Lung (tissue), 12 donors: Measurements from ENCODE around the gene GJA9. TPM values are rescaled to one million over a fixed set of nuclear protein-coding genes. Genes with fewer than 3 reads are reported as not detected.

Experiments used
- ATAC-seq: fragments of 200-7000 bp; cut with Tn5 transposase; one replicate; pipeline ENCODE4 v1.9.1; 2020; ENCODE audit warnings: moderate number of reproducible peaks; ENCODE audit not compliant: insufficient read depth, low FRiP score
- DNase-seq, 3 donors: peaks; one replicate each; pipeline ENCODE4 v3.0.0-alpha.2; 2013 to 2017
- H3K27ac ChIP-seq, 2 donors: one replicate each; pipeline ENCODE4 v1.5.1; 2013; ENCODE audit warnings: mild to moderate bottlenecking in 2 of 2, moderate library complexity in 2 of 2, control low read depth in 1 of 2, inconsistent platforms in 1 of 2, low read depth in 1 of 2, low read length in 1 of 2
- H3K27me3 ChIP-seq, 3 donors: one replicate each; pipeline ENCODE4 v1.5.1; 2013; ENCODE audit warnings: low read length in 2 of 3; ENCODE audit not compliant: control insufficient read depth in 3 of 3, insufficient read depth in 3 of 3
- H3K36me3 ChIP-seq, 4 donors: one replicate each; pipeline ENCODE4 v1.5.1; 2013; ENCODE audit warnings: low read length in 4 of 4, mild to moderate bottlenecking in 1 of 4, moderate library complexity in 1 of 4; ENCODE audit not compliant: control insufficient read depth in 4 of 4, insufficient read depth in 4 of 4
- H3K4me1 ChIP-seq, 5 donors: one replicate each; pipeline ENCODE4 v1.5.1; 2013; ENCODE audit warnings: low read length in 5 of 5, mild to moderate bottlenecking in 2 of 5, moderate library complexity in 1 of 5; ENCODE audit not compliant: control insufficient read depth in 5 of 5, insufficient read depth in 5 of 5
- H3K4me3 ChIP-seq: one replicate; pipeline ENCODE4 v1.5.1; 2013; ENCODE audit warnings: mild to moderate bottlenecking, control low read depth, moderate library complexity
- H3K9ac ChIP-seq, 2 donors: one replicate each; pipeline ENCODE4 v1.5.1; 2013; ENCODE audit warnings: low read length in 2 of 2, control low read depth in 1 of 2; ENCODE audit not compliant: insufficient read depth in 1 of 2
- H3K9me3 ChIP-seq, 4 donors: one replicate each; pipeline ENCODE4 v1.5.1; 2013; ENCODE audit warnings: low read length in 3 of 4, mild to moderate bottlenecking in 1 of 4, moderate library complexity in 1 of 4; ENCODE audit not compliant: control insufficient read depth in 4 of 4, insufficient read depth in 3 of 4
- CTCF ChIP-seq: IDR thresholded peaks from 2 replicates; pipeline ENCODE4 v1.5.1; 2012; ENCODE audit warnings: mild to moderate bottlenecking; ENCODE audit errors: control extremely low read depth, extremely low read depth
- WGBS, 2 donors: extraction: QIAGEN DNeasy Blood & Tissue Kit; methylation state at CpG; one replicate each; pipeline ENCODE4 v1.1.7; 2013; 5-methylcytosine and 5-hydroxymethylcytosine counted together
- polyA plus RNA-seq, 2 donors: library from polyadenylated mRNA; stranded (reverse); fragments of 200-250 nt; gene quantifications; one replicate each; pipeline ENCODE4 v1.2.1, GENCODE V29; 2013
- total RNA-seq, 2 donors: library from RNA; depleted of rRNA in 1 of 2; stranded (reverse); fragments of >200 nt in 1 of 2; gene quantifications; one replicate each; pipeline ENCODE4 v1.2.1, GENCODE V29; 2014 to 2021
- donor health status: control.
- donor health status: control.
- donor health status: Bipolar disorder and iron deficiency.
- donor health status: healthy.
- donor health status: DM: yes; HTN: yes; CAD: no.

GJA9 gene
- total and polyA plus RNA-seq, 4 donors = 0.04 to 0.05 TPM; not detected in 2

DNA sequence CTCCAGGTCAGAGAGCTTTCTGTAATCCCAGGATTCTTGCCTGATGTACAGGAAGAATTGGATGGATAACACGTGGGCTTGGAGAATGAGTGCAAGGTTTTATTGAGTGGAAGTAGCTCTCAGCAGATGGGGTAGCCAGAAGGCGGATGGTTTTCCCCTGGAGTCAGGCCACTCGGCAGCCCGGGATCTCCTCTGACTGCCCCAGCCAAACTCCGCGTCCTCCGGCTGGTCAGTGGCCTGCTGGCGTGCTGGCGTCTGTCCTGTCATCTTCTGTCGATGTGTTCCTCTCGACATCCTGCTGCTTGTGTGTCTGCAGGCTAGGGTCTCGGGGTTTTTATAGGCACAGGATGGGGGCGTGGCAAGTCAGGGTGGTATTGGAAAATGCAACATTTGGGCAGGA is 27.4 kb upstream of the GJA9 start:
- Histone ChIP-seq H3K27me3 (no peaks in the 10 kb centered on the region), H3K27ac (no peak overlapping the region), H3K9ac (no peak overlapping the region), H3K36me3 (no peaks in the 10 kb centered on the region), H3K9me3 (no peaks in the 10 kb centered on the region), H3K4me1 (no peaks in the 10 kb centered on the region), H3K4me3 (no peak overlapping the region)
- 88% methylated on average over 13 of the region's 13 CpGs for WGBS, 2 donors
- DNase-seq = no peak
- no peak for TF ChIP-seq CTCF
- no peak for ATAC-seq

DNA sequence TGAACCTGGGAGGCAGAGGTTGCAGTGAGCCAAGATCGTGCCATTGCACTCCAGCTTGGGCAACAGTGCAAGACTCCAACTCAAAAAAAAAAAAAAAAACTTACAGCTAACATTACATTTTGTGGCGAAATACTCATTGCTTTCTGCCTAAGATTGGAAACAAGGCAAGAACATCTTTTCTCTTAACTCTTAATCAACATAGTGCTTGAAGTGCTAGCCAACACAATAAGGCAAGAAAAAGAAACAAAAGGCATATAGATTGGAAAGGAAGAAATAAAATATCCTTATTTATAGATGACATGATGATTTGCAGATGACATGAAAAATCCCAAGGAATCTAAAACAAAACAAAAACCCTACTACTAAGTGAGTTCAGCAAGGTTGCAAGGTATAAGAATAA is 24.6 kb upstream of the GJA9 start:
- Histone ChIP-seq H3K36me3 (no peaks in the 10 kb centered on the region), H3K4me3 (no peak overlapping the region), H3K9ac (no peak overlapping the region), H3K27ac (no peak overlapping the region), H3K4me1 (no peaks in the 10 kb centered on the region), H3K9me3 (no peaks in the 10 kb centered on the region), H3K27me3 (no peaks in the 10 kb centered on the region)
- ATAC-seq (no peak), DNase-seq (no peak)
- no peak for TF ChIP-seq CTCF
- 78 to 91% methylated on average over 2 of the region's 2 CpGs for WGBS, 2 donors

DNA sequence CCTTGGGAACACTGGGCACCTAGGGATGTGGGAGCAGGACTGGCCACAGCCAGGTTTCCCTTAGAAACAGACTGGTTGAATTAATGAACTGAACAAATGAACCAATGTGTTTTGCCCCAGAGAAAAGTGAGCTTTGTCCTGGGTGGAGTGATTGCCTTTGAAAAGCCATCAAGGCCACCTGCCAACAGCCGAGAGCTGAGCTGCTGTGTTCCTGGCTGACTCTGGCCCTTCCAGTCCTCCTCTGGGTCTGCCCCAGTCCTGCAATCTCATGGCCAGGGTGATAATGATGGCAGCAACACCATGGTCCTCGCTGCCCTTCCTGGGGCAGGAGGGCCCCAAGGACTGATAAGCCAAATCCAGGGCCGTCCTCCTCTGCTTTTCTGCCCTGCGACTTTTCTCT is 18.2 kb upstream of the GJA9 start:
- H3K9ac ChIP-seq = no peak overlapping the region
- H3K9me3 ChIP-seq = peaks cover 0 to 3% (median 0%) of the 10 kb centered on the region in 4 donors
- DNase-seq (no peak), ATAC-seq (no peak)
- WGBS, 2 donors = 83 to 91% methylated on average over 4 of the region's 4 CpGs
- H3K36me3 ChIP-seq = no peaks in the 10 kb centered on the region
- H3K4me1 ChIP-seq = no peaks in the 10 kb centered on the region
- H3K27ac ChIP-seq = no peak overlapping the region
- no peak overlapping the region for H3K4me3 ChIP-seq
- no peak for TF ChIP-seq CTCF
- no peaks in the 10 kb centered on the region for H3K27me3 ChIP-seq

DNA sequence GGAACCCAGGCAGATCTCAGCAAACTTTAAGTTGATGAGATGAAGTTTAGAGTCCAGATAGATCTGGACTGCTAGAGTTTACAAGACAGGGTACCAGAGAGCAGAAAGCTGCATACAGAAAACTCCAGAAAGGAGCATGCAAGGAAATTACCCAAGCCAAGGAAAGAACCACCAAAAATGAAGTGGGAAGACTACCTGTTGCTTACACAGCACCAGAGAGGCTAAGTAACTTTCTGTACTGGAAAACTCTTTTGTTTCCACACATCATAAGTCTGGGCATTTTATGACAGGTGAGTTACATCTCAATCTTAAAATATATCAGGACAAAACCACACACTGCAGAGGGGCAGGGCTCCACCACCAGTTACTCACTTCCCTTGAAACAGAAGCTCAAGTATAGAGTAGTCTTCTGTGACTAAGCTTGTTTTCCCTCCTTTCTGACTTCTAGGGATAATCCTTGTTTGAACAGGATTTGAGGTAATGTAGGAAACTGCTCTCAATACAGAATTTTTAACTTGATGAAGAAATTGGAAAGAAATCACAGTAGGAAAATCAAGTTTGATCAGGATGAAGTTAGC is 17.4 kb upstream of the GJA9 start:
- Histone ChIP-seq H3K36me3 (no peaks in the 10 kb centered on the region), H3K27ac (no peak overlapping the region), H3K4me3 (no peak overlapping the region), H3K9me3 (peaks cover 0 to 3% (median 0%) of the 10 kb centered on the region in 4 donors), H3K9ac (no peak overlapping the region), H3K4me1 (no peaks in the 10 kb centered on the region), H3K27me3 (no peaks in the 10 kb centered on the region)
- TF ChIP-seq CTCF = no peak
- ATAC-seq (no peak), DNase-seq (no peak)
